GM10248 (cell line): Measurements from ENCODE around the gene ADGRG2.

Experiments
- CTCF ChIA-PET: fragments of 300-600 bp; sonication (Branson Sonifier 250); formaldehyde crosslinking; extraction: SDS; loops from one replicate; lab custom pipeline; 2021; ENCODE audit warnings: antibody characterized with exemption; lab: Yijun Ruan, JAX
- POLR2A ChIA-PET: fragments of 350-650 bp; sonication (Branson Sonifier 250); formaldehyde crosslinking; extraction: SDS; loops from one replicate; lab custom pipeline; 2020; ENCODE audit warnings: antibody characterized with exemption; lab: Yijun Ruan, JAX
- DNase-seq: peaks from one replicate; pipeline ENCODE4 v3.0.0; 2012; ENCODE audit errors: extremely low spot score
- TF ChIP-seq, protein P1 (sequence below): IDR thresholded peaks from 2 replicates; pipeline ENCODE4 v1.5.1; 2012; ENCODE audit warnings: mild to moderate bottlenecking, low read depth; ENCODE audit errors: extremely low read depth, missing control alignments, control extremely low read depth

The ADGRG2 gene

GRCh38 chrX:19049110-19049509 lies 73.2 kb downstream of the ADGRG2 start:
- TF ChIP-seq, protein P1, sequence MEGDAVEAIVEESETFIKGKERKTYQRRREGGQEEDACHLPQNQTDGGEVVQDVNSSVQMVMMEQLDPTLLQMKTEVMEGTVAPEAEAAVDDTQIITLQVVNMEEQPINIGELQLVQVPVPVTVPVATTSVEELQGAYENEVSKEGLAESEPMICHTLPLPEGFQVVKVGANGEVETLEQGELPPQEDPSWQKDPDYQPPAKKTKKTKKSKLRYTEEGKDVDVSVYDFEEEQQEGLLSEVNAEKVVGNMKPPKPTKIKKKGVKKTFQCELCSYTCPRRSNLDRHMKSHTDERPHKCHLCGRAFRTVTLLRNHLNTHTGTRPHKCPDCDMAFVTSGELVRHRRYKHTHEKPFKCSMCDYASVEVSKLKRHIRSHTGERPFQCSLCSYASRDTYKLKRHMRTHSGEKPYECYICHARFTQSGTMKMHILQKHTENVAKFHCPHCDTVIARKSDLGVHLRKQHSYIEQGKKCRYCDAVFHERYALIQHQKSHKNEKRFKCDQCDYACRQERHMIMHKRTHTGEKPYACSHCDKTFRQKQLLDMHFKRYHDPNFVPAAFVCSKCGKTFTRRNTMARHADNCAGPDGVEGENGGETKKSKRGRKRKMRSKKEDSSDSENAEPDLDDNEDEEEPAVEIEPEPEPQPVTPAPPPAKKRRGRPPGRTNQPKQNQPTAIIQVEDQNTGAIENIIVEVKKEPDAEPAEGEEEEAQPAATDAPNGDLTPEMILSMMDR = no peak
- POLR2A ChIA-PET = no interaction called here
- no peak for DNase-seq
- CTCF ChIA-PET = no interaction called here

DNA sequence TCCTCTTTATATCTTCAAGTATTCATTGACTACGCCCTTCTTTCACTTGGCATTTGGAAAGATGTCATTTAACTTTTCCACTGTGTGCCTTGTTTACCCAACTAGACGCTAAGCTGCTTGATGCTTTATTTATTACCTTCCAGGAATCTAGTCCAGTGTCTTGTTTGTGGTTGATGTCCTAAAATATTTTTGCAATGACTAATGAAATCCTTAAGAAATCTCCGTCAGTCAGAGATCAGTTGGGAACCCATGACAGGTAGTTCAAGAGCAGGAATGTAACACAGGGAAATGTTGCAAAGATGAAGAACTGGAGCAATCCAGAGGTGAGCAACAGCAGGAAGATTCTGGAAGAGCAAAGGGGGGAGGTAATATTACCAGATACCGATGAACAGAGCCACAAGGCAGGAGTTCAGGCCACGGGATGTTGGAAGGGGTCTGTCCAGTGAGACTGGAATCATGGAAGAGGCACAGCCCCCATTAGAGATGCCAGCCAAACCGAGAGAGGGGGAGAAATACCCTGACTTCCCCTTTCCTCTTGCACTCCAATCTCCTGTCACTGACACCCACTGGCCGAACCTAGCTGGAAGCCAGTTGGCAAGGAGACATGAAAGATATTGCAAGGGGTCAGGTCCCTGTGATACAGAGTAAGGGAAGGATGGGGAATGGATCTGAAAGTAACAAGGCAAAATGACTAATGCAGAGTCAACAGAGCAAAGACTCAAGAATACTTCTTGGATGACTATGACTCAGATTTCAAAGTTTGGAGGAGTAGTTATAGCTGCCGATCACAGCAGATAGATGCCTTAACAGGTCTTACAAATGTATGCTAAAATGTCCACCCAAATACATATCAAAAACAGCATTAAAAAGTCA lies 75.7 kb downstream of the ADGRG2 start:
- TF ChIP-seq, protein P1 = no peak
- DNase-seq = no peak
- ChIA-PET CTCF (no interaction called here), POLR2A (no interaction called here)

DNA sequence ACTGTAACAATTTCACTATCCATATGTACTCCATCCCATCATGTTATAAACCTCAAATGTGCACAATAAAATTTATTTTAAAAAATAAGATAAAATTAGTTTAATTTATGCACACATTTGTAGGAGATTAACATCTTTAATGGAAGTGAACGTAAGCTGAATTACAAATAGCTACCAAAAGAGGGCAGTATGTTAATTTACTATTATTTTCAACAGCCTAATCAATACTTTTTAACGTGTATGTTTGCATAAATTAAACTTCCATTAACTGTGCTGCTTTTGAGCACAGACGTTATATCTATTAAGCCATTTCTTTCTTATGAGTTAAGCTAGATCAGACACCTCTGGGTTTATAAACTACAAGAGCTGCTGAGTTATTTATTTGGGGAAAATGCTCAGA lies 81.9 kb downstream of the ADGRG2 start:
- DNase-seq = no peak
- TF ChIP-seq, protein P1 = peak; percentile 29
- ChIA-PET CTCF (interaction anchor here (1.0 to 1.2 kb wide), 4 partner anchors 10 to 293 kb away, joined by 3 to 10 read pairs (median 4); no protein-coding TSS in a partner anchor), POLR2A (no interaction called here)

GRCh38 chrX:19034025-19034424 lies 88.2 kb downstream of the ADGRG2 start:
- TF ChIP-seq, protein P1 = no peak
- DNase-seq = no peak
- POLR2A ChIA-PET = no interaction called here

DNA sequence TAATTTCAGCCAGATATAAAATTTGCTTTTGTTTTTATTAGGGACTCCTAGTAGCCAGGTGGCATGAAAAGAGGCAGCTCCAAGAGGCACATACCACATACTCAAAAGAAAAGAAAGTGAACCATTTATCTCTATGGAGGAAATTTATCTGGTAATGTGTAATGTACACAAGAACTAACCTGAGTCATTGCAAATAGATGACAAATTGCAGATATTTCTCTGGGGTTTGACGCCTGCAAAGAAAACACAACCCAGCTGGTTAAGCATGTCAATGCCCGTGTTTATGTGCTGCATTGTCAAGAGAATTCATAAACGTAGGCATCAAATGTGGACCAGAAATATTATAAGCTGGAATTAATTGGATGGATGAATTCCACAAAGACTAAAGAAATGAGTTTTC lies 91.5 kb downstream of the ADGRG2 start:
- CTCF ChIA-PET = interaction anchor here (1.4 kb wide), 1 partner anchor 14 kb away, joined by 3 read pairs; no protein-coding TSS in a partner anchor
- POLR2A ChIA-PET = no interaction called here
- TF ChIP-seq, protein P1 = no peak
- DNase-seq = no peak

More at GRCh38 chrX:19034025-19034424, 88.2 kb downstream of the ADGRG2 start:
- CTCF ChIA-PET = no interaction called here

DNA sequence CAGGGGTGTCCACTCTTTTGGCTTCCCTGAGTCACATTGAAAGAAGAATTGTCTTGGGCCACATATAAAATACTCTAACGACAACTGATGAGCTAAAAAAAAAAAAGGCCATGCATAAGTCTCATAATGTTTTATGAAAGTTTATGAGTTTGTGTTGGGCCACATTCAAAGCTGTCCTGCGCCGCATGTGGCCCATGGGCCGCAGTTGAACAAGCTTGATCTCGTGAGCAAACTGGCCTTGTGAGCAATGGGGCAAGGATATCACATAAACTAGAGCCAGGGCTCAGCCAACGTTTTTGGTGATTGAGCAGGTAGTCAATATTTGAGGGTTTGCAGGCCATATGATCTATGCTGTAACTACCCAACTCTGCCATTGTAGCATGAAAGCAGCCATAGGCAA lies 93.7 kb downstream of the ADGRG2 start:
- DNase-seq = no peak
- ChIA-PET CTCF (interaction anchor here (1.6 kb wide), 1 partner anchor 11 kb away, joined by 3 read pairs; no protein-coding TSS in a partner anchor), POLR2A (no interaction called here)
- TF ChIP-seq, protein P1 = no peak
